Caco-2 (cell line): ENCODE results near the gene SPTLC1. TPM values are rescaled to one million over a fixed set of nuclear protein-coding genes. Genes with fewer than 3 reads are reported as not detected.
"Not testable (repeated sequence)": the region's sequence is repeated elsewhere in the genome, so short reads cannot be mapped to it uniquely, and the experiment has no call there.

Experiments used
- BruUV-seq: library from RNA; stranded (reverse); fragments of 400-500 nt; replicated peaks from 2 replicates; lab custom pipeline; 2021; lab: Mats Ljungman, UMichigan
- CTCF ChIA-PET: fragments of 300-600 bp; sonication (Branson Sonifier 250); formaldehyde crosslinking; loops from one replicate; lab custom pipeline; 2022; ENCODE audit warnings: antibody characterized with exemption; lab: Charles Lee
- POLR2A ChIA-PET: fragments of 300-600 bp; sonication (Branson Sonifier 250); formaldehyde crosslinking; loops from one replicate; lab custom pipeline; 2022; ENCODE audit warnings: antibody characterized with exemption; lab: Charles Lee
- DNase-seq, 2 experiments: peaks; one replicate each; pipeline versions ENCODE4 v3.0.0 to v3.0.0-alpha.2; 2020 to 2022
- H3K27me3 ChIP-seq: replicated peaks from 2 replicates; pipeline ENCODE4 v1.6.0; 2011; ENCODE audit warnings: low read length; ENCODE audit not compliant: control insufficient read depth, insufficient read depth
- H3K36me3 ChIP-seq: 2 replicates; pipeline ENCODE4 v1.5.1; 2011; ENCODE audit warnings: low read length; ENCODE audit not compliant: control insufficient read depth, insufficient read depth
- H3K4me1 ChIP-seq: fragments of 250-450 bp; sonication (Bioruptor Pico); 2 replicates; pipeline ENCODE4 v1.5.1; 2020; ENCODE audit warnings: mild to moderate bottlenecking
- H3K4me3 ChIP-seq: 2 replicates; pipeline ENCODE4 v1.5.1; 2011; ENCODE audit warnings: low read depth, mild to moderate bottlenecking, control low read depth, low read length
- H3K9me3 ChIP-seq: fragments of 250-450 bp; sonication (Bioruptor Pico); 2 replicates; pipeline ENCODE4 v1.5.1; 2020; ENCODE audit warnings: mild to moderate bottlenecking, moderate library complexity
- H3K27ac Mint-ChIP-seq: one replicate; pipeline ENCODE4 v1.8.0; 2022; ENCODE audit warnings: mixed read lengths; ENCODE audit not compliant: unreplicated experiment
- H3K27me3 Mint-ChIP-seq: one replicate; pipeline ENCODE4 v1.8.0; 2022; ENCODE audit warnings: mixed read lengths; ENCODE audit not compliant: insufficient read depth, unreplicated experiment
- H3K36me3 Mint-ChIP-seq: one replicate; pipeline ENCODE4 v1.8.0; 2022; ENCODE audit warnings: mild to moderate bottlenecking, mixed read lengths; ENCODE audit not compliant: insufficient read depth, unreplicated experiment
- H3K4me1 Mint-ChIP-seq: one replicate; pipeline ENCODE4 v1.8.0; 2022; ENCODE audit warnings: low read depth, mixed read lengths; ENCODE audit not compliant: unreplicated experiment
- H3K4me3 Mint-ChIP-seq: one replicate; pipeline ENCODE4 v1.8.0; 2022; ENCODE audit warnings: mild to moderate bottlenecking, moderate library complexity, mixed read lengths; ENCODE audit not compliant: unreplicated experiment
- H3K9me3 Mint-ChIP-seq: one replicate; pipeline ENCODE4 v1.8.0; 2022; ENCODE audit warnings: mixed read lengths; ENCODE audit not compliant: unreplicated experiment
- CTCF ChIP-seq, 2 experiments: fragments of 200-600 bp in 1 of 2; IDR thresholded peaks; 1 replicate in 1 of 2; 2 replicates in 1 of 2; pipeline versions ENCODE4 v1.5.1 to v1.8.0; 2011 to 2022; ENCODE audit warnings: antibody characterized with exemption in 1 of 2, control low read depth in 1 of 2, inconsistent platforms in 1 of 2, low read depth in 1 of 2, low read length in 1 of 2, mild to moderate bottlenecking in 1 of 2, moderate library complexity in 1 of 2; ENCODE audit not compliant: insufficient read depth in 1 of 2, severe bottlenecking in 1 of 2, unreplicated experiment in 1 of 2
- intact Hi-C: fragments of 100-400 bp; cut with micrococcal nuclease; formaldehyde crosslinking; loops from one replicate; pipeline ENCODE4 v1.10.0; 2022; ENCODE audit not compliant: unreplicated experiment
- total RNA-seq: library from RNA; stranded (reverse); gene quantifications from 2 replicates; pipeline ENCODE4 v1.2.3, GENCODE V29; 2022

The SPTLC1 gene
- total RNA-seq, 1 experiment from 2014 or later = 43.6 TPM

GRCh38 chr9:92108122-92108521 is 7.1 kb downstream of the SPTLC1 start:
- Mint-ChIP-seq H3K9me3 (no peaks in the 10 kb centered on the region), H3K4me1 (no peaks in the 10 kb centered on the region), H3K27me3 (no peaks in the 10 kb centered on the region), H3K27ac (no peak overlapping the region), H3K4me3 (no peak overlapping the region), H3K36me3 (peaks cover 31% of the 10 kb centered on the region)
- no TSS peak for BruUV-seq
- intact Hi-C loops = no loop called here
- H3K27me3 ChIP-seq = no peaks in the 10 kb centered on the region
- H3K36me3 ChIP-seq = no peaks in the 10 kb centered on the region
- CTCF ChIA-PET = no interaction called here
- H3K4me1 ChIP-seq = no peaks in the 10 kb centered on the region
- H3K9me3 ChIP-seq = no peaks in the 10 kb centered on the region
- H3K4me3 ChIP-seq = no peak overlapping the region
- POLR2A ChIA-PET = no interaction called here
- DNase-seq = no peak
- TF ChIP-seq CTCF (IDR thresholded peaks at IDR 0.05; ENCODE audit: insufficient read depth in 1 of 2, low read depth in 1 of 2, low read length in 1 of 2, severe bottlenecking in 1 of 2, unreplicated experiment in 1 of 2) = no peak

GRCh38 chr9:92105446-92106225 is 9.6 kb downstream of the SPTLC1 start:
- H3K4me1 Mint-ChIP-seq, BruUV-seq, intact Hi-C loops, H3K9me3 ChIP-seq, H3K9me3 Mint-ChIP-seq, H3K4me3 Mint-ChIP-seq, CTCF ChIA-PET, POLR2A ChIA-PET, H3K4me3 ChIP-seq, H3K4me1 ChIP-seq, H3K27ac Mint-ChIP-seq, H3K36me3 ChIP-seq, DNase-seq, H3K27me3 Mint-ChIP-seq, H3K27me3 ChIP-seq: not testable (repeated sequence)
- H3K36me3 Mint-ChIP-seq = peaks cover 18% of the 10 kb centered on the region

GRCh38 chr9:92103601-92104000 is 11.6 kb downstream of the SPTLC1 start:
- H3K27me3 Mint-ChIP-seq, H3K36me3 ChIP-seq, BruUV-seq, H3K9me3 Mint-ChIP-seq, H3K9me3 ChIP-seq, DNase-seq, POLR2A ChIA-PET, intact Hi-C loops, CTCF ChIA-PET, H3K27ac Mint-ChIP-seq, H3K27me3 ChIP-seq, H3K4me1 ChIP-seq, H3K4me1 Mint-ChIP-seq, H3K4me3 Mint-ChIP-seq, H3K4me3 ChIP-seq: not testable (repeated sequence)
- peaks cover 18% of the 10 kb centered on the region for H3K36me3 Mint-ChIP-seq

DNA sequence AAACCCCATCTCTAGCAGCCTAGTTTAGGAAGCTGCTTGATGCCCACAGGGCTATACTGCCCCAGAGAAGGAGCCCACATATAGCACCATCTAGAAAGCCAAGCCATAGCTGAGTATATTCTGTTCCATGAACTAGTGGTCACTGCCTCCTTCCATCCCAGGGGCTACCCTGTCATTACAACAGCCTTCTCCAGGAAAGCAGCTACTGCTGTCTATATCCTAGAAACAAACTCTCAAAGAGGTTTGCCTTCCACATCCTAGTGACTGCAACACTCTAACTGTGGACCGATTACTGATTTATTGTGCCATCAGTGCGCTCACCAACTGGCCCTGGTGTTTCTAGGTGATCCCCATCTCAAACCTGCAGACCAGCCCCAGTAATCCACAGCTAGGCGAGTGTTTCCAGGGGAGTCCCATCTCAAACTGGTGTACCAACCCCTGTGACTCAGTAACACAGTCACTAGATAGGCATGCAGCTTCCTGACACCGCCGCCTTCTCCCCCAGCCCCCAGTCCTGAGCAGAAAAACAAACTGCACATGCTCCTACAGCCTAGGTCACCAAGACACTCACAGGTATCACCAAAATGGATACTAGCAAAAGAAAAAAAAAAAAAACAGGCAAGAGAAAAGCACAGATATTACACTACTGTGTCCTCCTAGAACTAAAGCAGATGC is 14.8 kb downstream of the SPTLC1 start:
- peaks cover 13% of the 10 kb centered on the region for H3K36me3 Mint-ChIP-seq
- H3K27me3 Mint-ChIP-seq = no peaks in the 10 kb centered on the region
- ChIA-PET POLR2A (no interaction called here), CTCF (interaction anchor here (0.7 kb wide), 2 partner anchors 106 to 213 kb away, joined by 3 read pairs; no protein-coding TSS in a partner anchor)
- intact Hi-C loops = no loop called here
- peak; percentile 31 to 55 for DNase-seq
- H3K4me3 Mint-ChIP-seq = peak overlapping the region; percentile 25
- TF ChIP-seq CTCF (IDR thresholded peaks at IDR 0.05; ENCODE audit: insufficient read depth in 1 of 2, low read depth in 1 of 2, low read length in 1 of 2, severe bottlenecking in 1 of 2, unreplicated experiment in 1 of 2) = no peak
- Histone ChIP-seq H3K9me3 (no peaks in the 10 kb centered on the region), H3K36me3 (no peaks in the 10 kb centered on the region), H3K27me3 (no peaks in the 10 kb centered on the region), H3K4me1 (peaks cover 9% of the 10 kb centered on the region; the same call in 1 of the 2 replicates), H3K4me3 (no peak overlapping the region)
- H3K9me3 Mint-ChIP-seq = no peaks in the 10 kb centered on the region
- no TSS peak for BruUV-seq
- H3K4me1 Mint-ChIP-seq = peaks cover 9% of the 10 kb centered on the region
- H3K27ac Mint-ChIP-seq = no peak overlapping the region
